Nephron progenitor cell (in vitro differentiated cells): Measurements from ENCODE around the gene PAGR1.
"Not testable (repeated sequence)": the region's sequence is repeated elsewhere in the genome, so short reads cannot be mapped to it uniquely, and the experiment has no call there.

Experiments
- DNase-seq: peaks from one replicate; pipeline ENCODE4 v3.0.0; 2021
- H3K27ac Mint-ChIP-seq: 2 replicates; pipeline ENCODE4 v1.8.0; 2021; ENCODE audit warnings: mild to moderate bottlenecking, moderate library complexity, mixed read lengths
- H3K27me3 Mint-ChIP-seq: 2 replicates; pipeline ENCODE4 v1.8.0; 2021; ENCODE audit warnings: mild to moderate bottlenecking, low read depth, mixed read lengths; ENCODE audit not compliant: poor library complexity
- H3K36me3 Mint-ChIP-seq: 2 replicates; pipeline ENCODE4 v1.8.0; 2021; ENCODE audit warnings: low read depth, mixed read lengths
- H3K4me1 Mint-ChIP-seq: 2 replicates; pipeline ENCODE4 v1.8.0; 2021; ENCODE audit warnings: mixed read lengths
- H3K4me3 Mint-ChIP-seq: 2 replicates; pipeline ENCODE4 v1.8.0; 2021; ENCODE audit warnings: mild to moderate bottlenecking, moderate library complexity, mixed read lengths
- H3K9me3 Mint-ChIP-seq: 2 replicates; pipeline ENCODE4 v1.8.0; 2021; ENCODE audit warnings: mild to moderate bottlenecking, moderate library complexity, mixed read lengths
- TF ChIP-seq, protein P1 (sequence below): fragments of 200-600 bp; sonication (generic); IDR thresholded peaks from 2 replicates; pipeline ENCODE4 v1.5.0; 2021; ENCODE audit warnings: antibody characterized with exemption

PAGR1 gene

DNA sequence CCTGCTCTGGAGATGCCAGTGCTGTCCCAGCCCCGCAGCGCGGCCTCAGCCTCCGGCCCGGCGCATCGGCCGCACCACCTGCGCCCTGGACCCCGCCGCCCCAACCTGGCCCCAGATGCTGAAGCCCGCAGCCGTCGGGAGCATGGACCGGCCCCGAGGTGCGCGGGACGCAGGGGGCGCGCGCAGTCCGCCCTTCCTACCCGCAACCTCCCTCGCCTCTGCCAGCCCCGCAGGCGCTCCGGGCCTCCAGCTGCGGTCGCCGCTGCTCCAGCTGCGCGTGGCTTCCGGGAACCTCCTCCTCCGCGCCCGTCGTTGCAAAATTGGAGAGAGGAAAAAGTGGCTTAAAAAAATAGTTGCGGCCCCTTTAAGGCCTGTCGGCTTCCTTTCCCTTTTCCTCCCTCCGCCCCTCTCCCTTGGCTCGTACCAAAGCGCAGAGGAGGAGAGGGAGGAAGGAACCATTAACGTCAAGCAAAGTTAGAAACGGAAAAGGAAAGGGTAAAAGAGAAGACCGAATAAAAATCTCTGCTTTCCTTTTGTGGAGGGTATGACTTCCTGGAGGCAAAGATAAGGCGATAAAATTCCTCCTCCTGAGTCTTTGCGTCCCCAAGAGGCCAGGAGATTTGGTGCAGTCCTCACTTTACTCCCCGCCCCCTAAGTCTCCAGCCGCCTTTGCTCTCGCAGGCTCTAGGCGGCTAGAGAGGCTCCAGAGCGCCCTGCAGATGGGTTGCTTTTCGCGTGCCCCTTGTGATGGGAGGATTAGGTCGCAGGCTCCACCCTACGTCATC lies 47.1 kb downstream of the PAGR1 start, which contains the start of gene CDIPT:
TSS of gene CDIPT (minus strand) at position 343 of the 785 bp plus-strand sequence. CDS start 369 bp downstream, outside the sequence.
- Mint-ChIP-seq H3K36me3 (peaks cover 25% of the 10 kb centered on the region), H3K27me3 (peaks cover 20% of the 10 kb centered on the region), H3K4me3 (peak within 1 kb of the TSS; percentile 99), H3K4me1 (peaks cover 26% of the 10 kb centered on the region), H3K27ac (peak within 1 kb of the TSS; percentile 100), H3K9me3 (no peaks in the 10 kb centered on the region)
- TF ChIP-seq, protein P1, sequence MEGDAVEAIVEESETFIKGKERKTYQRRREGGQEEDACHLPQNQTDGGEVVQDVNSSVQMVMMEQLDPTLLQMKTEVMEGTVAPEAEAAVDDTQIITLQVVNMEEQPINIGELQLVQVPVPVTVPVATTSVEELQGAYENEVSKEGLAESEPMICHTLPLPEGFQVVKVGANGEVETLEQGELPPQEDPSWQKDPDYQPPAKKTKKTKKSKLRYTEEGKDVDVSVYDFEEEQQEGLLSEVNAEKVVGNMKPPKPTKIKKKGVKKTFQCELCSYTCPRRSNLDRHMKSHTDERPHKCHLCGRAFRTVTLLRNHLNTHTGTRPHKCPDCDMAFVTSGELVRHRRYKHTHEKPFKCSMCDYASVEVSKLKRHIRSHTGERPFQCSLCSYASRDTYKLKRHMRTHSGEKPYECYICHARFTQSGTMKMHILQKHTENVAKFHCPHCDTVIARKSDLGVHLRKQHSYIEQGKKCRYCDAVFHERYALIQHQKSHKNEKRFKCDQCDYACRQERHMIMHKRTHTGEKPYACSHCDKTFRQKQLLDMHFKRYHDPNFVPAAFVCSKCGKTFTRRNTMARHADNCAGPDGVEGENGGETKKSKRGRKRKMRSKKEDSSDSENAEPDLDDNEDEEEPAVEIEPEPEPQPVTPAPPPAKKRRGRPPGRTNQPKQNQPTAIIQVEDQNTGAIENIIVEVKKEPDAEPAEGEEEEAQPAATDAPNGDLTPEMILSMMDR: peak; percentile 24
- DNase-seq: peak; percentile 86

DNA sequence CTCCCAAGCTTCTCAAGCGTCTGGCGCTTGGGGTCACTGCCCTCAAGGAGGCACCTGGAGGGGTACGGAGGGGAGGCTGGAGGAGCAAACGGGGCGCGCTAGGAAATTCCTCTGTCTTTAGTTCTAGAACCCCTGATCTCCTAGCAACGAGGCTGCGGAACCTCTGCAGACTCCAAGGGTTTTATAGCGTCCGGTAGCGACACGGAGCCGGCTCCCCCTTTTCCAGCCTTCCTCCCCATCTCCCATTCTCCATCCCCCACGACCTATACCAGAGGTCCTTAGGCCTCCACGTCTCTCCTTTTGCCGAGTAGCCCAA lies 47.7 kb downstream of the PAGR1 start:
- DNase-seq: no peak
- H3K36me3 Mint-ChIP-seq: peaks cover 19% of the 10 kb centered on the region
- TF ChIP-seq, protein P1: peak; percentile 6
- peak overlapping the region; percentile 100 for H3K27ac Mint-ChIP-seq
- H3K4me3 Mint-ChIP-seq: peak overlapping the region; percentile 99
- no peaks in the 10 kb centered on the region for H3K9me3 Mint-ChIP-seq
- H3K27me3 Mint-ChIP-seq: peaks cover 23% of the 10 kb centered on the region
- H3K4me1 Mint-ChIP-seq: peaks cover 26% of the 10 kb centered on the region

DNA sequence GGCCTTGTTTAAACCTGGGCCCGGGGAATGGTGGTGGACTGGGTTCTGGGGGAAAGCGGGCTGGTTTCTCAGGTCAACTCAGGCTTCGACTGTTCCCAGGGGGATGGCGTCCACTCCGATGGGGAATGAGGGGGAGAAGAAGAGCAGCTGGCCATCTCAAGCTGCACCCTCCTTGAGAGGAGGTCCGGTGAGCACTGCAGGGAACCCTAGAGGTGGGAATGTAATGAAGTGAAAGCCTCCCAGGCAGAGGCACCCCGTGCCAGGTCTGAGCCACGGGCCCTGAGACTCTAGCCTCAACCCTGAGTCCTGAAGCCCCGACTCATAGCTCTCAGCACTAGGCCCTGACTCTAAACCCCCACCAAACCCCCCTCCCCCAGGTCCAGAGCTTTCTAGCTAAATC lies 48.3 kb downstream of the PAGR1 start:
- no peak overlapping the region for H3K4me3 Mint-ChIP-seq
- peaks cover 27% of the 10 kb centered on the region for H3K27me3 Mint-ChIP-seq
- TF ChIP-seq, protein P1: no peak
- no peak overlapping the region for H3K27ac Mint-ChIP-seq
- H3K9me3 Mint-ChIP-seq: no peaks in the 10 kb centered on the region
- DNase-seq: no peak
- peaks cover 16% of the 10 kb centered on the region for H3K36me3 Mint-ChIP-seq
- peaks cover 26% of the 10 kb centered on the region for H3K4me1 Mint-ChIP-seq

DNA sequence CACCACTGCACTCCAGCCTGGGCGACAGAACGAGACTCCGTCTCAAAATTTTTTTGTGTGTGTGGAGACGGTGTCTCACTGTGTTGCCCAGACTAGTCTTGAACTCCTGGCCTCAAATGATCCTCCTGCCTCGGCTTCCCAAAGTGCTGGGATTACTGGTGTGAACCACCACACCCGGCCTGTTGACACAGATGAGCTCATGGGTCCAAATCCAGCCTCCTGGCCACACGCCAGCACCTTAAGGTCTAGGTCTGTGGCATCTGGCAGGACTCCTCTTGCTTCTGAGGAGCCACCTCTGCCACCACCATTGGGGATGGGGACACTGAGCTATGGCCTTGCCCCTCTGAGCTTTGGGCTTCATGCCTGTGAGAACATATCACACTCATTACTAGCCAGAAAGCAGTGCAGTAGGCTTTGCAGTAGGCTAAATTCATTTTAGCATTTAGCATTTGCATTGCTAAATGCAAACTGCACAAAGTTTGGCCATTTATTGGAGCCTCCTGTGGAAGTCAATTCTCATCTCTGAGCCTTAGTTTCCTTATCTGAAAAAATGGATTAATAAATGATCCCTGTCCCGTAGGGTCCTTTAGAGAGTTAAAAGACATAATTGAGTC lies 52.6 kb downstream of the PAGR1 start:
- TF ChIP-seq, protein P1: no peak
- Mint-ChIP-seq H3K4me1 (peaks cover 16% of the 10 kb centered on the region), H3K27ac (no peak overlapping the region), H3K36me3 (no peaks in the 10 kb centered on the region), H3K27me3 (peaks cover 30% of the 10 kb centered on the region), H3K4me3 (no peak overlapping the region), H3K9me3 (no peaks in the 10 kb centered on the region)
- DNase-seq: no peak

DNA sequence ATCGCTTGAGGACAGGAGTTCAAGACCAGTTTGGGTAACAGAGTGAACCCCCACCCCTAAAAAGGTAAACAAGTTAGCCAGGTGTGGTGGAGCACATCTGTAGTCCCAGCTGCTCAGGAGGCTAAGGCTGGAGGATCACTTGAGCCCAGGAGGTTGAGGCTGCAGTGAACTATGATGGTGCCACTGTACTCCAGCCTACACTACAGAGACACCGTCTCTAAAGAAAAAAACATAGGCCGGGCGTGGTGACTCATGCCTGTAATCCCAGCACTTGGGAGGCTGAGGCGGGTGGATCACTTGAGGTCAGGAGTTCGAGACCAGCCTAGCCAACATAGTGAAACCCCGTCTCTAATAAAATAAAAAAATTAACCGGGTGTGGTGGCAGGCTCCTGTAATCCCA lies 53.1 kb downstream of the PAGR1 start:
- not testable (repeated sequence) for H3K4me3 Mint-ChIP-seq, H3K27ac Mint-ChIP-seq, DNase-seq, H3K36me3 Mint-ChIP-seq, H3K9me3 Mint-ChIP-seq
- peaks cover 34% of the 10 kb centered on the region for H3K27me3 Mint-ChIP-seq
- H3K4me1 Mint-ChIP-seq: peaks cover 12% of the 10 kb centered on the region
